ENCODE results near the gene NAPSA. TPM values are rescaled to one million over a fixed set of nuclear protein-coding genes. Genes with fewer than 3 reads are reported as not detected.
"Not testable (repeated sequence)": the region's sequence is repeated elsewhere in the genome, so short reads cannot be mapped to it uniquely, and the experiment has no call there.

The NAPSA gene
- 0.17 and 0.82 TPM in 2 replicates for polyA plus RNA-seq (2014; cell fraction: cytosol; rRNA removed)
- polyA plus RNA-seq (2014; cell fraction: nucleus; rRNA removed): 3.5 and 5.4 TPM in 2 replicates

DNA sequence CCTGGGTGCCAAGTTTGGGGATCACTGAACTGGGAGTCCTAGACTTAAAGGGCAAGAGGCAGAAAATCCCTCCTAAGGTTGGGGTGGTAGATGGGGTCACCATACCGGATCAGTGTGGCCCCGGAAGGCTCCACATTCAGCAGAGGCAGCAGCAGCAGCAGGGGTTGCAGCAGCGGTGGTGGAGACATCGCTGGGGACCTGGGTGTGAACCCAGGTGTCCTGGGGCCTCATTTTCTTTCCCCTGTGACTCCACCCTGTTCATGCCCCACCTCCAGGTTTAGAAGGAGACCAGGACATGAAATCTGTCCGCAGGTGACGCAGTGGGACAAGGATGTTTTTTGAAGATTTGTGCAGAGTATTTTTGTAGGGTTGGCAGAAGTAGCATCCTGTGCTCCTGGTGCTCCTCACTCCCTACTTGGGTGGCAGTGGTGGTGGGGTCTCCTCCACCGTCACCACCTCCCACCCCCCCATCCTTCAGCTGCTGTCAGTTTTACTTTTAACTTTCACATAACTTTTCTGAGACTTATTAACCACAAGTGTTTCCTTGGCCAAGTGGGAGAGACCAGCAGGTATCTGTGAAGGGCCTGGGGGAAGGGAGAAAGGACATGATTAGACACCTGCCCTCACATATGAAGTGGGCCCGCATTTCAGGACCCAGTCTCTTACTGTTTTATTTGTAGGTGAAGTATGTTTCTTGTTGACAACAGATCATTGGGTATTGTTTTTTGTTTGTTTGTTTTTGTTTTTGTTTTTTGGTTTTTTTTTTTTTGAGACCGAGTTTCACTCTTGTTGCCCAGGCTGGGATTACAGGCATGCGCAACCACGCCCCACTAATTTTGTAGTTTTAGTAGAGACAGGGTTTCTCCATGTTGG, at the start of gene NAPSA:
TSS of gene NAPSA (minus strand) at position 206 of the 873 bp plus-strand sequence. CDS start at position 188, 18 bp downstream.
- no peak for DNase-seq (ENCODE audit: low spot score)

DNA sequence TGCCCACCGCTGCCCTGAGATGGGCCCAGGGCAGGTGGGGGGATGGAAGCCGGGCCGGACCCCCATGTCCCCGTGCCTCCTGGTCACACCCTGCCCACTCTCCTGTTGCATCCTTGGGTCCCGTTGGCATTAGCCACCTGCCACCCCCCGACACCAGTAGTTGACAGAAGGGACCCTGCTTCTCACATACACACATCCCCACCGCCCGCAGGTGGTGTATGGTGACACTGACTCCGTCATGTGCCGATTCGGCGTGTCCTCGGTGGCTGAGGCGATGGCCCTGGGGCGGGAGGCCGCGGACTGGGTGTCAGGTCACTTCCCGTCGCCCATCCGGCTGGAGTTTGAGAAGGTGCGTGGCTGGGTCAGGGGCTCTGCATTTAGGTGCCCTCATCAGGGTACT, 48.1 kb upstream of the NAPSA start:
- no peak for DNase-seq (ENCODE audit: low spot score)

DNA sequence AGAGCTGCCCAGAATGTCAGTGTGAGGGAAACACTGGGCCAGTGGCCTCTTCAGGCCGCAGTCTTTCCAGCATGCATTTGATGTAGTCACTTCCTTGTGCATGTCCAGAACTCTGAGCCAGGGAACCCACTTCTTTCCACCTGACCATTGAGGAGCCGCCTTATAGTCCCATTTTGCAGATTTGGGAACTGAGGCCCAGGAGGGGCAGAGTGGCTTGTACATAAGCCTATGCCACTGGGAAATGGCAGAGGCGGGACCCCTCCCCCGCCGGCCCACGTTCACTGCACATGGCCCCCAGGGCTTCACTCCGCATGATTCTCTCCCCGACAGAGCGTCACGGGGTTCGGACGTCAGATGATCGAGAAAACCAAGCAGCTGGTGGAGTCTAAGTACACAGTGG, 47.7 kb upstream of the NAPSA start:
- no peak for DNase-seq (ENCODE audit: low spot score)

DNA sequence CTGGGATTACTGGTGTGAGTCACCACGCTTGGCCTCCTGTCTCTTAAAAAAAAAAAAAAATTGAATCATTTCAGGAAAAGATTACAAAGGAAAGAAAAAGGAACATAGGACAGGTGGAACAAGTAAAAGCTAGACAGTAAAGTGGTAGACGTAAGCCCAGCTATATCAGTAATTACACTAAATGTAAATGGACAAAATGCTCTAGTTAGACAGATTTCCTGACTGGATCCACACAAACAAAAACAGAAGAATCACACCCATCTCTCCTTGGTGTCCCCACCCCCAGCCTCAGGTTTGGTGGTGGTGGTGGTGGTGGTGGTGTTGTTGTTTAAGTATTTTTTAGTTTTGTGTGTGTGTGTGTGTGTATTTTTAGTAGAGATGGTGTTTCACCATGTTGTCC, 47.0 kb upstream of the NAPSA start:
- DNase-seq (ENCODE audit: low spot score): no peak

DNA sequence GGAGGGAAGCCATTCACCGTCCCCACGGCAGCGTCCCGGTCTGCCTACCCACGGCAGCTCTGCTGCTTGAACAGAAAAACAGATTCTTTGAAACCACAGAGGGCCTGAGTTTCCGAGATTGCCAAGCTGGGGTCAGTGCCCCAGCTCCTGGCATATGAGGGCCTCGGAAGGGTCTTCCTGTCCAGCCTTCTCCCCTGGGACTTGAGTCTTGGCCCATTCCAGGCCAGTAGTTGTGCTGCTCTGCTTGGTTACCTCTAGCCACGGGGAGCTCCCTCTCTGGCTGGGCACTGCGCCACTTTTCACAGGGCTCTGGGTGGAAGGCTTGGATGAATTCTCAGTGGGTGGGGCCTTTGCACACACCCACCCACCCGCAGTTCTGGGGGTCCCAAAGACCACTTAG, 44.7 kb upstream of the NAPSA start:
- no peak for DNase-seq (ENCODE audit: low spot score)

DNA sequence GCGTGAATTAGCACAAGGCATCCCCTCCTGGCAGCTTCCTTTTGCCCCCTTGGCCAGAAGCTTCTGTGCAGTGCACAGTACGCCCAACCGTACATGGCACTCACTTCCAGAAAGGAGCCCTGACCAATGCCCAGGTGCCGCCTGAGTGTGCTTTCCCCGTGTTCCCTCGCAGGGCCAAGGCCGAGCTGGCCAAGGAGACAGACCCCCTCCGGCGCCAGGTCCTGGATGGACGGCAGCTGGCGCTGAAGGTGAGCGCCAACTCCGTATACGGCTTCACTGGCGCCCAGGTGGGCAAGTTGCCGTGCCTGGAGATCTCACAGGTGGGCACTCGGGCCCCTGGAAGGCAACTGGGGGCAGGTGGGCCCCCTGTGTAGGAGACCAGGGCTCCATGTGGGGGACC, 43.9 kb upstream of the NAPSA start:
- DNase-seq (ENCODE audit: low spot score): no peak

DNA sequence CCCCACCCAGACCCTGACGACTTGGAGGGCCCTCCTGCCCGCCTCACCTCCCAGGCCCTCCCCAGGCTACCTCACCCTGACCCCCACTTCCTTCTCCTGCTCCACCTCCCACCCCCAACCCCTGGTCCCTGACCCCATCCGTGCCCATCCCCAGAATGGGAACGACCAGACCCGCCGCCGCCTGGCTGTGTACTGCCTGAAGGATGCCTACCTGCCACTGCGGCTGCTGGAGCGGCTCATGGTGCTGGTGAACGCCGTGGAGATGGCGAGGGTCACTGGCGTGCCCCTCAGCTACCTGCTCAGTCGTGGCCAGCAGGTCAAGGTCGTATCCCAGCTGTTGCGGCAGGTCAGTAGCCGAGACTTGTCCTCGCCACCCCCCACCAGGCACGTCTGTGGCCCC, 41.4 kb upstream of the NAPSA start:
- DNase-seq (ENCODE audit: low spot score): no peak

DNA sequence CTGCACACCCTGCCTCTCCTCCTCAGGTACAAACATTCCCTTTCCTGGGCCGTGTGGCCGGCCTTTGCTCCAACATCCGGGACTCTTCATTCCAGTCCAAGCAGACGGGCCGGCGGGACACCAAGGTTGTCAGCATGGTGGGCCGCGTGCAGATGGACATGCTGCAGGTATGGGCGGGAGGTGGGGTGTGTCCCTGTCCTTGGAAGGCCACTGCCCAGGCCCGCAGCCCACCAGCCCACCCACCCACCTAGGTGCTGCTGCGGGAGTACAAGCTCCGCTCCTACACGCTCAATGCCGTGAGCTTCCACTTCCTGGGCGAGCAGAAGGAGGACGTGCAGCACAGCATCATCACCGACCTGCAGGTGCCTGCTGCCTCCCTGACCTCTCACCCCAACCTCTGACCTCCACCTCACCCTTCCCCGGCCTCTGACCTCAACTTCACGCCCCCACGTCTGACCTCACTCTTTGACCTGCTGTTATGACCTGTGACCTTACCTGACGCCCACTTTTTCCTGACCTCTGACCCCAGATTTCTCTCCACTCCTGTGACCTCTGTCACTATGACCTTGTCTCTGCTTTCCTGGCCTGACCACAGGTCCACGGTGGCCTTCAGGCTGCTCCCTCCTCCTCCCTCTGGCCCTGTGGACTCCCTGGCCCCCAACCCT, 40.8 kb upstream of the NAPSA start:
- no peak for DNase-seq (ENCODE audit: low spot score)

DNA sequence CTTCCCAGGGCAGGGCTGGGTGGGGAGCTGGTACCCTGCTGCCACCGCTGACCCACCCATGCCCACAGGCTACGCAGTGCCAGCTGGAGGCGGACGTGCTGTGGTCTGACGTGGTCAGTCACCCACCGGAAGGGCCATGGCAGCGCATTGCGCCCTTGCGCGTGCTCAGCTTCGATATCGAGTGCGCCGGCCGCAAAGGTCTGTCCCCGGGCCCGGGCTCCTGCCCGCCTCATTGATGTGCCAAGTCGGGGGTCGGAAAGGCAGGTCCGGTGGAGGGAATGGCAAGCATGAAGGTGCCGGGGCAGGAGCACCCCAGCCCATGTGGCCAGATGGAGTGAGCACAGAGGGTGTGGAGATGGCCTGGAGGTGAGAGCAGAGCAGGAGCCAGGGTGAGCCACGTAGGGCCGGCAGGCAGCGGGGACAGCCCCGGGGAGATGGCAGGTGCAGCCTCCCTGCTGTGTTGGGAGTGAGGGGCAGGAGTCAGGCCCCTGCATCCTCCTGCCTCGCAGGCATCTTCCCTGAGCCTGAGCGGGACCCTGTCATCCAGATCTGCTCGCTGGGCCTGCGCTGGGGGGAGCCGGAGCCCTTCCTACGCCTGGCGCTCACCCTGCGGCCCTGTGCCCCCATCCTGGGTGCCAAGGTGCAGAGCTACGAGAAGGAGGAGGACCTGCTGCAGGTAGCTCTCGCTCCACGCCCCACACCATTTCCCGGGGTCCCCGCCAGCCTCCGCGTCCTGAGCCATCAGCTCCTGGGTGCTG, 37.3 kb upstream of the NAPSA start:
- no peak for DNase-seq (ENCODE audit: low spot score)

DNA sequence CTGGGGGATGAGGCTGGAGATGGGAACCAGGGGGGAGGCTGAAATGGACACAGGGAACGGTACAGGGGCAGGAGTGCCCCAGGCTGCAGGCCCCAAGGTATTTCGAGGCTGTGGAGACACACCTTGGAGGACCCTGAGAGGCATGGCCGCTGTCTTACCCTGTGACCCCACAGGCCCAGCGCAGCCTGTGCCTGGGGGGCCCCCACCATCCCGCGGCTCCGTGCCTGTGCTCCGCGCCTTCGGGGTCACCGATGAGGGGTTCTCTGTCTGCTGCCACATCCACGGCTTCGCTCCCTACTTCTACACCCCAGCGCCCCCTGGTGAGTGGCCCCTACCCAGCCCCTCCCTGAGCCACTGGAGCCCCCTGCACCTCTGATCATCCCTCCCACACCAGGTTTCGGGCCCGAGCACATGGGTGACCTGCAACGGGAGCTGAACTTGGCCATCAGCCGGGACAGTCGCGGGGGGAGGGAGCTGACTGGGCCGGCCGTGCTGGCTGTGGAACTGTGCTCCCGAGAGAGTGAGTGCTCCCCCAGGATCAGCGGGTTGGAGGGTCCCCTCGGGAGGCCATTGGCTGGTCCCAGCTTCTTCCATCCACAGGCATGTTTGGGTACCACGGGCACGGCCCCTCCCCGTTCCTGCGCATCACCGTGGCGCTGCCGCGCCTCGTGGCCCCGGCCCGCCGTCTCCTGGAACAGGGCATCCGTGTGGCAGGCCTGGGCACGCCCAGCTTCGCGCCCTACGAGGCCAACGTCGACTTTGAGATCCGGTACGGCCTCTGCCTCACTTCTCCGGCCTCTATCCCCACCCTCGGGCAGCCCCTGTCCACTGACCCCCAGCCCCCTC, 36.4 kb upstream of the NAPSA start:
- DNase-seq (ENCODE audit: low spot score): no peak

DNA sequence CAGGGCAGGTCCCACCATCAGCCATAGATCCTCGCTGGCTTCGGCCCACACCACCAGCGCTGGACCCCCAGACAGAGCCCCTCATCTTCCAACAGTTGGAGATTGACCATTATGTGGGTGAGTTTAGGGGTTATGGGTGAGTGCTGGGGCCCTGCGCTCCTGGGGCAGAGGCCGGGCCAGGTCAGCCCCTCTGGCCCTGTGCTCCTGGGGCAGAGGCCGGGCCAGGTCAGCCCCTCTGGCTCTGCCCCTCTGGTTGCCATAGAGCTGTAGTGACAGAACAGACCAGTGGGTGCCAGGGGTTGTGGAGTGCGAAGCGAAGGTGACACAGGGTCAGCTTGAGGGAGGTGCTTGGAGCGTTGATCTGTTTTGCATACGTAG, 33.9 kb upstream of the NAPSA start:
- no peak for DNase-seq (ENCODE audit: low spot score)

DNA sequence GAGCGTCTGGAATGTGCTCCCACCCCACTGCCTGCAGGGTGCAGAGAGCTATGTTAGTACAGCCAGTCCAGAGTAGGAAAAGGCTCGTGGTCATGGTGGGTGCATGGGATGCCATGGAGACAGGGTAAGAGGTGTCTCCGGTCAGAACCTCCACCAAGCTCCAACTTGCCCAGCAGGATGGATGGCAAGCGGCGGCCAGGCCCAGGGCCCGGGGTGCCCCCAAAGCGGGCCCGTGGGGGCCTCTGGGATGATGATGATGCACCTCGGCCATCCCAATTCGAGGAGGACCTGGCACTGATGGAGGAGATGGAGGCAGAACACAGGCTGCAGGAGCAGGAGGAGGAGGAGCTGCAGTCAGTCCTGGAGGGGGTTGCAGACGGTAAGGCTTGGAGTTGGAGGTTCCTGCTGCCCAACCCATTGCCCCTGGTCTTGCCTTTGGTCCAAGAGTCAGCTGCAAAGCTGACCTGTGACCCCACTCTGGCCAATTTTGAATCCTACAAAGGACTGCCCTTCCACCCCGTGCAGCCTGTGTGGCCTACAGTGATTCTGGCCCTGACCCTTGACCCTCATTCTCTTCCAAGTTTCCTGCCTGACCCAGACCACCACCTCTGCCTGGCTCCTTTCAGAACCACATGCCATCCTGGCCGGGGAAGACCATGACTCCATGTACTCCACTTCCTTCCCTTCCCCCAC, 33.4 kb upstream of the NAPSA start:
- DNase-seq (ENCODE audit: low spot score): no peak

DNA sequence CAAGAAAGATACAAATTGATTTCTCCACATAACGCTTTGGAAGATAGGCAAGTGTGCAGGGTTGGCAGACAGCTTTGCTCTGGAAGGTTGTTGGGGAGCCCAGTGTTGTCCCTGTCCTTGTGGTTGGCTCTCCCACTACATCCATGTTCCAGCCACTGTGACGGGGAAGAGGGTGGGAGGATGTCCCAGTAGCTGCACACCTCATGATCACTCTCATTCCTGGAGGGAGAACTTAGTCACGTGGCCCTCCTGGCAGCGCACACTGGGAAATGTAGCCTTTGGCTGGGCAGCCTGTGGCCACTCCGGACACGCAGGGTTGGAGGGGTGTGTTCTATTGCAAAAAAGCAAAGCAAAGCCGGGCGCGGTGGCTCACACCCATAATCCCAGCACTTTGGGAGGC, 28.6 kb upstream of the NAPSA start:
- DNase-seq (ENCODE audit: low spot score): no peak

DNA sequence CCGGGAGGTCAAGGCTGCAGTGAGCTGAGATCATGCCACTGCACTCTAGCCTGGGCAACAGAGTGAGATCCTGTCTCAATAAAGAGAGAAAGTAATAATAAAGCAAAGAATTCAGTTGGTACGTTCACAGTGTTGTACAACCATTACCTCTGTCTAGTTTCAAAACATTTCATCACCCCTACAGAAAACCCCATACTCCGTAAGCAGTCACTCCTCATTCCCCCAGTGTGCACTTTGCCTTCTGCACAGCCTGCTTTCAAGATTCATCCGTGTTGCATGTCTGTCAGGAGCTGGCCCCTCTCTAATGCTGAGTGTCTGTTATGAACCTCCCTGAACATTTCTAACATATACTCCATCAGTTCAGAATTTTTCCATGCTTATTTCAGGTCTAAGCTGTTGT, 28.1 kb upstream of the NAPSA start:
- DNase-seq (ENCODE audit: low spot score): no peak

DNA sequence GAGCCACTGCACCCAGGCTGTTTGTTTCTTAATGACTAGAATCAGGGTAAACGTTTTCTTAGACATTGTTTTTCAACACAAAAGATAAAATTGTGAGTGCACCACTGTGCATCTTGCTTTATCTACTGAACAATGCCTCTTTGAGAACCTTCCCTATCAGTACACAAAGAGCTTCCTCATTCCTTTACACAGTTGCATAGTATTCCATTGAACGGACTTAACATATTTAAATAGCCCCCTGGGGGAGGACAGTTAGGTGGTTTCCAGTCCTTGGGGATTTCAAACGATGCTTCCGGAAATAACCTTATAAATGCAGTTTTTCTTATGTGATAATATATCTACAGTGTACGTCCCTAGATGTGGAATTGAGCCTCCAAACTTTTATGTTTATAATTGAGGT, 27.3 kb upstream of the NAPSA start:
- DNase-seq (ENCODE audit: low spot score): no peak

DNA sequence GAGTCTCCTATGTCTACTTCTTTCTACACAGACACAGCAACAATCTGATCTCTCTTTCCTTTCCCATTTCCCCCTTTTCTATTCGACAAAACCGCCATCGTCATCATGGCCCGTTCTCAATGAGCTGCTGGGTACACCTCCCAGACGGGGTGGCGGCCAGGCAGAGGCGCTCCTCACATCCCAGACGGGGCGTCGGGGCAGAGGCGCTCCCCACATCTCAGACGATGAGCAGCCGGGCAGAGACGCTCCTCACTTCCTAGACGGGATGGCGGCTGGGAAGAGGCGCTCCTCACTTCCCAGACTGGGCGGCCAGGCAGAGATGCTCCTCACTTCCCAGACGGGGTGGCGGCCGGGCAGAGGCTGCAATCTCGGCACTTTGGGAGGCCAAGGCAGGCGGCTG, 25.5 kb upstream of the NAPSA start:
- not testable (repeated sequence) for DNase-seq (ENCODE audit: low spot score)

DNA sequence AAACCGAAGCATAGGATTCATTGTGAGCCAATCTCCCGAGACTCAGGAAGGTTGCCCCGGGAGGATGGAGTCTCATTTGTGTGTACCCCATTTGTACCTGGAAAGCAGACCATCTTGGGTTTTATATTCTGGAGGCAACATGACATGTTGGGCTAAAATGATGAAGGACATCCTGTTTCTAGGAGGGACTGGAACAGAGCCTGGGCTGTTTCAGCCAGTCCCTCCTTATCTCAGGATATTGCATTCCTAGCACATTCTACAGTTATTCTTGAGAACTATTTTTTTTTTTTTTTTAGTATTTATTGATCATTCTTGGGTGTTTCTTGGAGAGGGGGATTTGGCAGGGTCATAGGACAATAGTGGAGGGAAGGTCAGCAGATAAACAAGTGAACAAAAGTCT, 24.9 kb upstream of the NAPSA start:
- not testable (repeated sequence) for DNase-seq (ENCODE audit: low spot score)

DNA sequence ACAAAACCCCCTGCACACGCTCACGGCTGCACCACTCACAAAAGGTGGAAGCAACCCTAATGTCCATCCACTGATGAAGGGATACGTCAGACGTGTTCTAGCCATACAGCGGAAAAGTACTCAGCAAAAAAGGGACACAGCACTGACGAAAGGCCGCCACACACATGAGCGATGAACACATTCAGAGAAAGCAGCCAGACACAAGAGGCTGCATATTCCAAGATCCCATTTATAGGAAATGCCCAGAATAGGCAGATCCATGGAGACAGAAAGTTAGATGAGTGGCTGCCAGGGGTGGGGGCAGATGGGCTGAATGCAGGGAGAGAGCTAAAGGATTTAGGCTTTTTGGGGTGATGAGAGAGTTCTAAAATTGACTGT, 22.4 kb upstream of the NAPSA start:
- no peak for DNase-seq (ENCODE audit: low spot score)

DNA sequence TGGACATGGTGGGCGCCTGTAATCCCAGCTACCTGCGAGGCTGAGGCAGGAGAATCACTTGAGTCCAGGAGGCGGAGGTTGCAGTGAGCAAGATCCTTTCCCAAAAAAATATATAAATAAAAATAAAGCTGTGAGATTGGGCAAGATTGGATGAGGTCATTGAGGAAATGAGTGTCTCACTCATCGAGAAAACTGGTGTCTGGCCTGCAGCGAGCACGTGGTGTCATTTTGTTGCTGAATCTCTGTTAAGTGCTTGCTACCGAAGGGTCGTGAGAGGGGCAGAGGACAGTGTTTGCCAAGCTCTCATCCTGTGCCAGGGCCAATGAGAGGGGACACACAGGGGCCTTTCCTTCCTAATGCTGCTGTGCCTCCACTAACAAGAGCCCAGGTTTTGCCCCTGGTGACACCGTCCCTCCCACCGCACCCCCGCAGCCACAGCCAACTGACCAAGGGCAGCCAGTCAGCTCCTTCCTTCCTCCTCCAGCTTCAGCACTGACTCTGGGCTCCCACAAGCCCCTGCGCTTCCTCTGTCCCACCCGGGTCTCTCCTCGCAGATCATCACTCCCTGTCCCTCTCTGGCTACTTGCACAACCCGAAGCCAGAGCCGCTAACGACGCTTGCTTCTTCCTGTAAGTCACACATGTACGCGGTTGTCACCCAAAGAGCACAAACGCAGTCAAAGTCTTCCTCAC, 21.9 kb upstream of the NAPSA start:
- DNase-seq (ENCODE audit: low spot score): no peak
